SK-N-SH (cell line): ENCODE data around the gene EVI5. TPM values are rescaled to one million over a fixed set of nuclear protein-coding genes. Genes with fewer than 3 reads are reported as not detected.

Experiments used
- CTCF ChIA-PET: fragments of 300-600, 350-600 bp; formaldehyde crosslinking; extraction: SDS; loops from one replicate; lab custom pipeline; 2021; lab: Yijun Ruan, JAX
- POLR2A ChIA-PET: fragments of 350-600 bp; sonication (Branson Sonifier 250); formaldehyde crosslinking; extraction: SDS; loops from one replicate; lab custom pipeline; 2020; ENCODE audit warnings: antibody characterized with exemption, inconsistent platforms; lab: Yijun Ruan, JAX
- DNase-seq: peaks from one replicate; pipeline ENCODE4 v3.0.0; 2012
- H2AFZ ChIP-seq: fragments of 200-600 bp; sonication (generic); 2 replicates; pipeline ENCODE4 v1.8.1; 2016; ENCODE audit warnings: antibody characterized with exemption, mild to moderate bottlenecking, low read depth
- H3F3A ChIP-seq: fragments of 200-600 bp; sonication (generic); replicated peaks from 2 replicates; pipeline ENCODE3; 2016; ENCODE audit warnings: antibody characterized with exemption, mild to moderate bottlenecking; ENCODE audit not compliant: insufficient read depth
- H3K27ac ChIP-seq, 2 experiments: fragments of 200-500 bp in 1 of 2; fragments of 200-600 bp in 1 of 2; sonication (Bioruptor generic) in 1 of 2; sonication (generic), shearing (Covaris generic) in 1 of 2; 2 replicates each; pipeline versions ENCODE4 v1.5.1 to v1.6.1; 2014 to 2016; ENCODE audit warnings: low read depth in 2 of 2, inconsistent platforms in 1 of 2, low read length in 1 of 2, mild to moderate bottlenecking in 1 of 2, mixed read lengths in 1 of 2
- H3K27me3 ChIP-seq: fragments of 200-600 bp; sonication (generic), shearing (Covaris generic); 2 replicates; pipeline ENCODE4 v1.6.1; 2016; ENCODE audit warnings: mixed run types; ENCODE audit not compliant: insufficient read depth
- H3K36me3 ChIP-seq, 2 experiments: fragments of 200-500 bp in 1 of 2; fragments of 200-600 bp in 1 of 2; sonication (Bioruptor generic) in 1 of 2; sonication (generic) in 1 of 2; replicated peaks in 1 of 2; 2 replicates each; pipeline versions ENCODE3 to v1.5.1; 2014 to 2016; ENCODE audit warnings: low read length in 1 of 2, mild to moderate bottlenecking in 1 of 2; ENCODE audit not compliant: insufficient read depth in 2 of 2, control insufficient read depth in 1 of 2
- H3K4me1 ChIP-seq, 2 experiments: fragments of 200-500 bp in 1 of 2; fragments of 200-600 bp in 1 of 2; sonication (Bioruptor generic) in 1 of 2; sonication (generic), shearing (Covaris generic) in 1 of 2; 2 replicates each; pipeline versions ENCODE4 v1.5.1 to v1.6.1; 2014 to 2016; ENCODE audit warnings: low read depth in 1 of 2, low read length in 1 of 2, mixed run types in 1 of 2; ENCODE audit not compliant: insufficient read depth in 2 of 2, control insufficient read depth in 1 of 2
- H3K4me2 ChIP-seq: fragments of 200-600 bp; sonication (generic), shearing (Covaris generic); 2 replicates; pipeline ENCODE4 v1.6.1; 2017; ENCODE audit warnings: mixed run types
- H3K4me3 ChIP-seq, 2 experiments: fragments of 200-500 bp in 1 of 2; fragments of 200-600 bp in 1 of 2; sonication (Bioruptor generic) in 1 of 2; sonication (generic), shearing (Covaris generic) in 1 of 2; 2 replicates each; pipeline versions ENCODE4 v1.5.1 to v1.8.1; 2014 to 2016; ENCODE audit warnings: low read depth in 2 of 2, inconsistent platforms in 1 of 2, low read length in 1 of 2, mild to moderate bottlenecking in 1 of 2, mixed read lengths in 1 of 2, moderate library complexity in 1 of 2
- H3K79me2 ChIP-seq: fragments of 200-600 bp; sonication (generic); 2 replicates; pipeline ENCODE4 v1.8.1; 2017; ENCODE audit warnings: mild to moderate bottlenecking; ENCODE audit not compliant: insufficient read depth
- H3K9ac ChIP-seq: fragments of 200-600 bp; sonication (generic); 2 replicates; pipeline ENCODE4 v1.6.1; 2017; ENCODE audit warnings: mixed run types
- H3K9me2 ChIP-seq: fragments of 200-600 bp; sonication (generic); 2 replicates; pipeline ENCODE4 v1.6.1; 2017; ENCODE audit warnings: mixed run types
- H3K9me3 ChIP-seq: fragments of 200-600 bp; sonication (generic); 2 replicates; pipeline ENCODE4 v1.6.1; 2017; ENCODE audit warnings: mixed run types, mild to moderate bottlenecking, moderate library complexity
- H4K20me1 ChIP-seq: fragments of 200-600 bp; sonication (generic); 2 replicates; pipeline ENCODE4 v1.6.1; 2017; ENCODE audit warnings: mild to moderate bottlenecking, mixed run types; ENCODE audit not compliant: insufficient read depth
- EP300 ChIP-seq, 2 experiments: IDR thresholded peaks; 2 replicates each; pipeline versions ENCODE4 v1.4.0 to v1.6.1; 2012; ENCODE audit warnings: borderline replicate concordance in 1 of 2, low read depth in 1 of 2, low read length in 1 of 2
- FOXJ3 ChIP-seq: sonication (generic); formaldehyde crosslinking; IDR thresholded peaks from 2 replicates; pipeline ENCODE4 v1.5.1; 2020; ENCODE audit warnings: mild to moderate bottlenecking, missing genetic modification reagents
- FOXM1 ChIP-seq: IDR thresholded peaks from 2 replicates; pipeline ENCODE4 v1.4.0; 2012; ENCODE audit warnings: low read depth, mild to moderate bottlenecking
- GABPA ChIP-seq: IDR thresholded peaks from 2 replicates; pipeline ENCODE4 v1.4.0; 2012; ENCODE audit warnings: low read depth, mild to moderate bottlenecking
- IRF3 ChIP-seq: fragments of 150-350 bp; IDR thresholded peaks from 2 replicates; pipeline ENCODE4 v1.6.1; 2016; ENCODE audit warnings: mild to moderate bottlenecking, low read depth, low read length
- MAX ChIP-seq: IDR thresholded peaks from 2 replicates; pipeline ENCODE4 v1.4.0; 2012; ENCODE audit warnings: low read depth
- NFIC ChIP-seq: IDR thresholded peaks from 2 replicates; pipeline ENCODE4 v1.4.0; 2012; ENCODE audit warnings: borderline replicate concordance
- RFX5 ChIP-seq: IDR thresholded peaks from 2 replicates; pipeline ENCODE4 v1.6.1; 2012; ENCODE audit warnings: mild to moderate bottlenecking, improper control_type of control experiment, low read length
- RXRA ChIP-seq: IDR thresholded peaks from 2 replicates; pipeline ENCODE4 v1.4.0; 2012; ENCODE audit warnings: low read depth, mild to moderate bottlenecking, borderline replicate concordance
- SIN3A ChIP-seq: IDR thresholded peaks from 2 replicates; pipeline ENCODE4 v1.6.1; 2012; ENCODE audit warnings: low read depth, mild to moderate bottlenecking, low read length, moderate library complexity, borderline replicate concordance
- TAF1 ChIP-seq: IDR thresholded peaks from 2 replicates; pipeline ENCODE4 v1.6.1; 2012; ENCODE audit warnings: low read depth, mild to moderate bottlenecking, low read length, moderate library complexity, borderline replicate concordance
- TEAD4 ChIP-seq: IDR thresholded peaks from 2 replicates; pipeline ENCODE4 v1.4.0; 2012; ENCODE audit warnings: mild to moderate bottlenecking, borderline replicate concordance; ENCODE audit not compliant: insufficient read depth
- WGBS: methylation state at CpG from one replicate; pipeline ENCODE4 v1.1.6; 2017; ENCODE audit warnings: low lambda C conversion rate; 5-methylcytosine and 5-hydroxymethylcytosine counted together
- polyA plus RNA-seq, 3 experiments: library from polyadenylated mRNA; depleted of rRNA; stranded (reverse); fragments of >200 nt; gene quantifications; 2 replicates each; pipeline ENCODE4 v1.2.3, GENCODE V29; 2012
- TF ChIP-seq, protein P1 (sequence below): IDR thresholded peaks from 2 replicates; pipeline ENCODE4; 2012
- TF ChIP-seq, protein P2 (sequence below): IDR thresholded peaks from 2 replicates; pipeline ENCODE4 v1.6.1; 2012; ENCODE audit warnings: mild to moderate bottlenecking, low read depth, low read length, moderate library complexity

The EVI5 gene
- polyA plus RNA-seq, 1 of the 3 experiments (the other 2 are of a cell fraction): 5.7 TPM

DNA sequence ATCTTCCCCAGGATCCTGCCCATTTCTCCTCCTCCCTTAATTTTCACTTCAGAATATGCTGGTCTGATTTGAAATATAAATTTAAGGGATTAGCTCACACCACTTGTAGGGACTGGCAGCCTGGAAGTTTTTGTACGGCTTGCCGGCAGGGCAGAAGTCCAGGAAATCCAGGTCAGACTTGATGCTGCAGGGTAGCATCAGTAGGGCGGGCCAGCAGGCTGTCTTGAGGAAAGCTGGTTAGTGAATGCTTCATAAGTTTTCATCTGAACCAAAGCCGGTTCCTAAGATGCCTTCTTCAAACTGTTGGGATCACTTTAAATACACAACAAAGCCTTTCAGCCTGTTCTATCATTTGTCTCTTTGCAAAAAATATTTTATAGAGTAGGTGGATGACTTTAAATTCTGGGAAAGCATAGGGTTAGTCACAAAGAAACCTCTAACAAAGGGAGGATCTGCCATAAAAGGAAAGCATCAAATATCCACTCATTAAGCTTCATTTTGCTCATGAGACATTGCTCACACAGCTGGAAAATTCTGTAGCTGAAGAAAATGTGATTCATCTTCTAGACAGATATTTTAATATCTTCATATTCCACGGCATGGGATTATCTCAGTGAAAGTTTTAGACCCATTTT is 207.5 kb downstream of the EVI5 start:
- H3K27me3 ChIP-seq: no peaks in the 10 kb centered on the region
- no peak for DNase-seq
- no peak overlapping the region for H3K4me3 ChIP-seq
- H3F3A ChIP-seq: no peaks in the 10 kb centered on the region
- H3K4me2 ChIP-seq: no peak overlapping the region
- H3K79me2 ChIP-seq: no peaks in the 10 kb centered on the region
- H3K27ac ChIP-seq: no peak overlapping the region
- no peaks in the 10 kb centered on the region for H3K9me3 ChIP-seq
- peaks cover 0 to 6% of the 10 kb centered on the region in 2 experiments; a peak in 1 of 4 replicates for H3K4me1 ChIP-seq
- no peaks in the 10 kb centered on the region for H4K20me1 ChIP-seq
- no peak for TF ChIP-seq TAF1
- no peak for TF ChIP-seq MAX
- TF ChIP-seq TEAD4: no peak
- no peak for TF ChIP-seq EP300 (IDR thresholded peaks at IDR 0.05; ENCODE audit: borderline replicate concordance in 1 of 2, low read depth in 1 of 2, low read length in 1 of 2)
- TF ChIP-seq FOXJ3: no peak
- TF ChIP-seq GABPA: no peak
- no peak for TF ChIP-seq SIN3A
- TF ChIP-seq NFIC: no peak
- TF ChIP-seq IRF3: no peak
- TF ChIP-seq, protein P1, sequence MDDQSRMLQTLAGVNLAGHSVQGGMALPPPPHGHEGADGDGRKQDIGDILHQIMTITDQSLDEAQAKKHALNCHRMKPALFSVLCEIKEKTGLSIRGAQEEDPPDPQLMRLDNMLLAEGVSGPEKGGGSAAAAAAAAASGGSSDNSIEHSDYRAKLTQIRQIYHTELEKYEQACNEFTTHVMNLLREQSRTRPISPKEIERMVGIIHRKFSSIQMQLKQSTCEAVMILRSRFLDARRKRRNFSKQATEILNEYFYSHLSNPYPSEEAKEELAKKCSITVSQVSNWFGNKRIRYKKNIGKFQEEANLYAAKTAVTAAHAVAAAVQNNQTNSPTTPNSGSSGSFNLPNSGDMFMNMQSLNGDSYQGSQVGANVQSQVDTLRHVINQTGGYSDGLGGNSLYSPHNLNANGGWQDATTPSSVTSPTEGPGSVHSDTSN: no peak
- TF ChIP-seq FOXM1: no peak
- no peak for TF ChIP-seq RXRA
- TF ChIP-seq, protein P2, sequence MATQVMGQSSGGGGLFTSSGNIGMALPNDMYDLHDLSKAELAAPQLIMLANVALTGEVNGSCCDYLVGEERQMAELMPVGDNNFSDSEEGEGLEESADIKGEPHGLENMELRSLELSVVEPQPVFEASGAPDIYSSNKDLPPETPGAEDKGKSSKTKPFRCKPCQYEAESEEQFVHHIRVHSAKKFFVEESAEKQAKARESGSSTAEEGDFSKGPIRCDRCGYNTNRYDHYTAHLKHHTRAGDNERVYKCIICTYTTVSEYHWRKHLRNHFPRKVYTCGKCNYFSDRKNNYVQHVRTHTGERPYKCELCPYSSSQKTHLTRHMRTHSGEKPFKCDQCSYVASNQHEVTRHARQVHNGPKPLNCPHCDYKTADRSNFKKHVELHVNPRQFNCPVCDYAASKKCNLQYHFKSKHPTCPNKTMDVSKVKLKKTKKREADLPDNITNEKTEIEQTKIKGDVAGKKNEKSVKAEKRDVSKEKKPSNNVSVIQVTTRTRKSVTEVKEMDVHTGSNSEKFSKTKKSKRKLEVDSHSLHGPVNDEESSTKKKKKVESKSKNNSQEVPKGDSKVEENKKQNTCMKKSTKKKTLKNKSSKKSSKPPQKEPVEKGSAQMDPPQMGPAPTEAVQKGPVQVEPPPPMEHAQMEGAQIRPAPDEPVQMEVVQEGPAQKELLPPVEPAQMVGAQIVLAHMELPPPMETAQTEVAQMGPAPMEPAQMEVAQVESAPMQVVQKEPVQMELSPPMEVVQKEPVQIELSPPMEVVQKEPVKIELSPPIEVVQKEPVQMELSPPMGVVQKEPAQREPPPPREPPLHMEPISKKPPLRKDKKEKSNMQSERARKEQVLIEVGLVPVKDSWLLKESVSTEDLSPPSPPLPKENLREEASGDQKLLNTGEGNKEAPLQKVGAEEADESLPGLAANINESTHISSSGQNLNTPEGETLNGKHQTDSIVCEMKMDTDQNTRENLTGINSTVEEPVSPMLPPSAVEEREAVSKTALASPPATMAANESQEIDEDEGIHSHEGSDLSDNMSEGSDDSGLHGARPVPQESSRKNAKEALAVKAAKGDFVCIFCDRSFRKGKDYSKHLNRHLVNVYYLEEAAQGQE: no peak
- TF ChIP-seq RFX5: no peak
- ChIA-PET POLR2A (no interaction called here), CTCF (interaction anchor here (1.0 kb wide), 1 partner anchor 592 kb away, joined by 3 read pairs; no protein-coding TSS in a partner anchor)
- no peak overlapping the region for H3K9ac ChIP-seq
- H3K36me3 ChIP-seq: peaks cover 0 to 6% of the 10 kb centered on the region in 2 experiments
- WGBS: 88% methylated on average over 5 of the region's 5 CpGs
- H2AFZ ChIP-seq: no peak overlapping the region
- H3K9me2 ChIP-seq: no peaks in the 10 kb centered on the region
